PFSK-1 (cell line): ENCODE results near the gene NT5DC3.

Experiments
- FOXP2 ChIP-seq: optimal IDR thresholded peaks from 2 replicates; pipeline ENCODE3; 2011; ENCODE audit warnings: borderline replicate concordance, control low read depth, inconsistent platforms; ENCODE audit not compliant: insufficient read depth; ENCODE audit errors: extremely low read length, extremely low read depth
- POLR2AphosphoS5 ChIP-seq: IDR thresholded peaks from 2 replicates; pipeline ENCODE4 v1.6.1; 2012; ENCODE audit warnings: low read depth, mild to moderate bottlenecking, control low read depth, low read length, moderate library complexity
- SIN3A ChIP-seq: IDR thresholded peaks from 2 replicates; pipeline ENCODE4 v1.6.1; 2012; ENCODE audit warnings: mild to moderate bottlenecking, low read length, moderate library complexity, borderline replicate concordance; ENCODE audit not compliant: insufficient read depth
- TAF1 ChIP-seq: IDR thresholded peaks from 2 replicates; pipeline ENCODE4 v1.6.1; 2012; ENCODE audit warnings: low read length, control low read depth, borderline replicate concordance; ENCODE audit not compliant: insufficient read depth
- TF ChIP-seq, protein P1 (sequence below), 2 experiments: IDR thresholded peaks; 2 replicates each; pipeline versions ENCODE4 v1.6.1 to v1.8.0; 2011 to 2012; ENCODE audit warnings: low read depth in 2 of 2, low read length in 2 of 2, control low read depth in 1 of 2, inconsistent platforms in 1 of 2, mild to moderate bottlenecking in 1 of 2, moderate library complexity in 1 of 2; ENCODE audit not compliant: insufficient read depth in 1 of 2

NT5DC3 gene

GRCh38 chr12:103824290-103824689 is 16.7 kb downstream of the NT5DC3 start:
- no peak for TF ChIP-seq TAF1
- TF ChIP-seq, protein P1, sequence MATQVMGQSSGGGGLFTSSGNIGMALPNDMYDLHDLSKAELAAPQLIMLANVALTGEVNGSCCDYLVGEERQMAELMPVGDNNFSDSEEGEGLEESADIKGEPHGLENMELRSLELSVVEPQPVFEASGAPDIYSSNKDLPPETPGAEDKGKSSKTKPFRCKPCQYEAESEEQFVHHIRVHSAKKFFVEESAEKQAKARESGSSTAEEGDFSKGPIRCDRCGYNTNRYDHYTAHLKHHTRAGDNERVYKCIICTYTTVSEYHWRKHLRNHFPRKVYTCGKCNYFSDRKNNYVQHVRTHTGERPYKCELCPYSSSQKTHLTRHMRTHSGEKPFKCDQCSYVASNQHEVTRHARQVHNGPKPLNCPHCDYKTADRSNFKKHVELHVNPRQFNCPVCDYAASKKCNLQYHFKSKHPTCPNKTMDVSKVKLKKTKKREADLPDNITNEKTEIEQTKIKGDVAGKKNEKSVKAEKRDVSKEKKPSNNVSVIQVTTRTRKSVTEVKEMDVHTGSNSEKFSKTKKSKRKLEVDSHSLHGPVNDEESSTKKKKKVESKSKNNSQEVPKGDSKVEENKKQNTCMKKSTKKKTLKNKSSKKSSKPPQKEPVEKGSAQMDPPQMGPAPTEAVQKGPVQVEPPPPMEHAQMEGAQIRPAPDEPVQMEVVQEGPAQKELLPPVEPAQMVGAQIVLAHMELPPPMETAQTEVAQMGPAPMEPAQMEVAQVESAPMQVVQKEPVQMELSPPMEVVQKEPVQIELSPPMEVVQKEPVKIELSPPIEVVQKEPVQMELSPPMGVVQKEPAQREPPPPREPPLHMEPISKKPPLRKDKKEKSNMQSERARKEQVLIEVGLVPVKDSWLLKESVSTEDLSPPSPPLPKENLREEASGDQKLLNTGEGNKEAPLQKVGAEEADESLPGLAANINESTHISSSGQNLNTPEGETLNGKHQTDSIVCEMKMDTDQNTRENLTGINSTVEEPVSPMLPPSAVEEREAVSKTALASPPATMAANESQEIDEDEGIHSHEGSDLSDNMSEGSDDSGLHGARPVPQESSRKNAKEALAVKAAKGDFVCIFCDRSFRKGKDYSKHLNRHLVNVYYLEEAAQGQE (IDR thresholded peaks at IDR 0.05; ENCODE audit: insufficient read depth in 1 of 2, low read depth in 2 of 2, low read length in 2 of 2): no peak
- TF ChIP-seq SIN3A: no peak
- no peak for TF ChIP-seq FOXP2
- no peak for TF ChIP-seq POLR2AphosphoS5

- TF ChIP-seq FOXP2: no peak
- TF ChIP-seq POLR2AphosphoS5: no peak
- TF ChIP-seq TAF1: no peak
- TF ChIP-seq SIN3A: no peak
- TF ChIP-seq, protein P1 (IDR thresholded peaks at IDR 0.05; ENCODE audit: insufficient read depth in 1 of 2, low read depth in 2 of 2, low read length in 2 of 2): no peak
Measured at GRCh38 chr12:103823871-103824270, 17.2 kb downstream of the NT5DC3 start.

- no peak for TF ChIP-seq POLR2AphosphoS5
- TF ChIP-seq FOXP2: no peak
- no peak for TF ChIP-seq SIN3A
- TF ChIP-seq, protein P1 (IDR thresholded peaks at IDR 0.05; ENCODE audit: insufficient read depth in 1 of 2, low read depth in 2 of 2, low read length in 2 of 2): no peak
Measured at GRCh38 chr12:103821773-103822172, 19.3 kb downstream of the NT5DC3 start.

DNA sequence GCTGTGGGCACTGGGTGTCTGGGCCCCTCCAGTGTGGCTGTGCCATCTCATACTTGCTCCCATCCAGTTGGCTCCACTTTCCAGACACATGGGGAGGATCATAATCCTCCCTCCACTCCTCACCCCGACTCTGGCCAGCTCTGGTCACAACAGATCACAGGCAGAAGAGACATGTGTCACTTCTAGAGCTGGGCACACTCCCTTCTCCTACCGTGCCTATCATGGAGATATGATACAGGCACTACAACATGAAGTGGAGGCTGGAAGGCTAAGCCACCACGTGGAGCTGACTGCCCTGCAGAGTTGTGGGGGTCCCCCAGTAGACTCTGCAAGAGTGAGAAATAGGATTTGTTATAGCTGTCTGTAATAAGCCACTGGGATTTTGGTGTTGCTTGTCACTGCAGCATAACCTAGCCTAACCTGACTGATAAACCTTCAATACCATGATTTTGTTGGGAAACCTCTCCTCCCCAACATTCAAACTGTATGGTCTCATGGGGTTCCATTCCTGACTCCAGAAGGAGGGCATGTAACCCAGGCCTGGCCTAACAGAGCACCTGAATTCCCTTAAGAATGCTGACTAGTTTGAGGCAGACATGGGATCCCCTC is 20.0 kb downstream of the NT5DC3 start:
- TF ChIP-seq FOXP2 (no peak), TAF1 (no peak), SIN3A (no peak), POLR2AphosphoS5 (no peak)
- TF ChIP-seq, protein P1 (IDR thresholded peaks at IDR 0.05; ENCODE audit: insufficient read depth in 1 of 2, low read depth in 2 of 2, low read length in 2 of 2): no peak

DNA sequence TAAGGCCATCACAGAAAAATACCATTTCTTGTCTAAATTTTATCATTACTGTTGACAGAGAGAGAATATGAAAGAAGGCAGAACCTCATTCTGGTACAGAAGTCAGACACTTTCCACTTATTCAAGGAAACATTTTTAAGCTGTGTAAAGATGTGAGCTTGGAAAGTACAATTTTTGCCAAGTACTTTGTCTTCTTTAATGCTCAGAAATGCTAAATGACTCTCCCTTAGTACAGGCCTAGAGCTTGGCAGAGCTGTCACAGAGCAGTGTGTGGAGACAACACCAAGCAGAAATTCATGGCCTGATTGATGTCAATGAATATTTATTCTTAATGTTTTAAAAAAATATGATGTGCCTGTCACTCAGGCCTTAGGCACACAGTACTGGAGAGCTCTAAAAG is 20.7 kb downstream of the NT5DC3 start:
- TF ChIP-seq POLR2AphosphoS5 (no peak), FOXP2 (no peak), TAF1 (no peak), SIN3A (no peak)
- TF ChIP-seq, protein P1 (IDR thresholded peaks at IDR 0.05; ENCODE audit: insufficient read depth in 1 of 2, low read depth in 2 of 2, low read length in 2 of 2): no peak
